GM12874 (cell line): Measurements from ENCODE around the gene PERM1.

Experiments used
- TF ChIP-seq, protein P1 (sequence below): IDR thresholded peaks from 2 replicates; pipeline ENCODE4 v1.5.1; 2011; ENCODE audit warnings: low read depth, mild to moderate bottlenecking, control low read depth, low read length, moderate library complexity; ENCODE audit not compliant: insufficient read depth

The PERM1 gene

DNA sequence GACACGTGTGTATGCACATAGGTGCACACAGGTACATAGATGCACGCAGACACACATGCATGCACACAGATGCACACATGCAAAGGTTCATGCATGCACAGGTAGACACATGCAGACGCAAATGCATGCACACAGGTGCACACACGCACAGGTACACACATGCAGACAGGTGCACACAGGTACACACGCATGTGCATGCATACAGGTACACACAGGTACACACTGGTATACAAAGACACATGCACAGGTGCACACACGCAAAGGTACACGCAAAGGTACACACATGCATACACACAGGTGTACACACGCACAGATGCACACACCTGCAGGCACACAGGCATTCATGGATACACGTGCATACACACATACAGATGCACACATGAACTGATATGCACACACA lies 31.6 kb downstream of the PERM1 start:
- TF ChIP-seq, protein P1, sequence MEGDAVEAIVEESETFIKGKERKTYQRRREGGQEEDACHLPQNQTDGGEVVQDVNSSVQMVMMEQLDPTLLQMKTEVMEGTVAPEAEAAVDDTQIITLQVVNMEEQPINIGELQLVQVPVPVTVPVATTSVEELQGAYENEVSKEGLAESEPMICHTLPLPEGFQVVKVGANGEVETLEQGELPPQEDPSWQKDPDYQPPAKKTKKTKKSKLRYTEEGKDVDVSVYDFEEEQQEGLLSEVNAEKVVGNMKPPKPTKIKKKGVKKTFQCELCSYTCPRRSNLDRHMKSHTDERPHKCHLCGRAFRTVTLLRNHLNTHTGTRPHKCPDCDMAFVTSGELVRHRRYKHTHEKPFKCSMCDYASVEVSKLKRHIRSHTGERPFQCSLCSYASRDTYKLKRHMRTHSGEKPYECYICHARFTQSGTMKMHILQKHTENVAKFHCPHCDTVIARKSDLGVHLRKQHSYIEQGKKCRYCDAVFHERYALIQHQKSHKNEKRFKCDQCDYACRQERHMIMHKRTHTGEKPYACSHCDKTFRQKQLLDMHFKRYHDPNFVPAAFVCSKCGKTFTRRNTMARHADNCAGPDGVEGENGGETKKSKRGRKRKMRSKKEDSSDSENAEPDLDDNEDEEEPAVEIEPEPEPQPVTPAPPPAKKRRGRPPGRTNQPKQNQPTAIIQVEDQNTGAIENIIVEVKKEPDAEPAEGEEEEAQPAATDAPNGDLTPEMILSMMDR, result no peak

DNA sequence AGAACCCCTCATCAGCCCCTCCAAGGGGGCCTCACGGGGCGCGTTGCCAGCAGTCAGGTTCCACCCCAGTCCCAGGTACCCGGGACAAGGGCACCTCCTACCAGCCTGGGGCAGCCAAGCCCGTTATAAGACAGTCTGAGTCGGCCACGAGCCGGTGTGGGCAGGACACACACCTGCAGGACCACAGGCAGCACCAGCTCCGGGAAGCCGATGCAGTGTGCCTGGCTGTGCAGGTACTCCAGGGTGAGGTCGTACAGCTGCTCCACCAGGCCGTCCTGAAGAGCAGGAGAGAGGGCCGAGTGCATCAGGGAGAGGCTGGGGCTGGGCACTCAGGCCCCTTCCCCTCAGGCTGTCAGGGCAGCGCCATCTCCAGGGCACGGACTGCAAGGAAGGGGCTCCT lies 33.9 kb downstream of the PERM1 start:
- TF ChIP-seq, protein P1, result no peak

- TF ChIP-seq, protein P1, result no peak
These were observed 36.0 kb downstream of the PERM1 start for GRCh38 chr1:945688-946556.

- TF ChIP-seq, protein P1, result no peak
These were observed 37.3 kb downstream of the PERM1 start for GRCh38 chr1:944341-945325.

- TF ChIP-seq, protein P1, result no peak
These were observed 38.1 kb downstream of the PERM1 start for GRCh38 chr1:943545-944340.

GRCh38 chr1:942864-943533 lies 38.9 kb downstream of the PERM1 start:
- TF ChIP-seq, protein P1, result no peak
